SK-MEL-5 (cell line): Measurements from ENCODE around the gene RPL27. TPM values are rescaled to one million over a fixed set of nuclear protein-coding genes. Genes with fewer than 3 reads are reported as not detected.
A peak's percentile ranks its signal among the peaks of the same experiment; 100 is the strongest.
"Not testable (repeated sequence)": the region's sequence is repeated elsewhere in the genome, so short reads cannot be mapped to it uniquely, and the experiment has no call there.

Source experiments
- DNase-seq: peaks from one replicate; pipeline ENCODE4 v3.0.0-alpha.2; 2016; ENCODE audit warnings: low read depth, low spot score
- in situ Hi-C: cut with HindIII; loops from 2 replicates; pipeline ENCODE4 v1.10.0; 2016; ENCODE audit warnings: low sequenced_read_pairs, high pct_unique_total_duplicates, low pct_unique_long_range_greater_than_20kb
- total RNA-seq: library from RNA; depleted of rRNA; stranded (reverse); fragments of >200 nt; shearing (Covaris generic); gene quantifications from 2 replicates; pipeline ENCODE4 v1.2.3, GENCODE V29; 2014

Gene RPL27
- total RNA-seq, 1 experiment from 2014 or later: 2,384 TPM

DNA sequence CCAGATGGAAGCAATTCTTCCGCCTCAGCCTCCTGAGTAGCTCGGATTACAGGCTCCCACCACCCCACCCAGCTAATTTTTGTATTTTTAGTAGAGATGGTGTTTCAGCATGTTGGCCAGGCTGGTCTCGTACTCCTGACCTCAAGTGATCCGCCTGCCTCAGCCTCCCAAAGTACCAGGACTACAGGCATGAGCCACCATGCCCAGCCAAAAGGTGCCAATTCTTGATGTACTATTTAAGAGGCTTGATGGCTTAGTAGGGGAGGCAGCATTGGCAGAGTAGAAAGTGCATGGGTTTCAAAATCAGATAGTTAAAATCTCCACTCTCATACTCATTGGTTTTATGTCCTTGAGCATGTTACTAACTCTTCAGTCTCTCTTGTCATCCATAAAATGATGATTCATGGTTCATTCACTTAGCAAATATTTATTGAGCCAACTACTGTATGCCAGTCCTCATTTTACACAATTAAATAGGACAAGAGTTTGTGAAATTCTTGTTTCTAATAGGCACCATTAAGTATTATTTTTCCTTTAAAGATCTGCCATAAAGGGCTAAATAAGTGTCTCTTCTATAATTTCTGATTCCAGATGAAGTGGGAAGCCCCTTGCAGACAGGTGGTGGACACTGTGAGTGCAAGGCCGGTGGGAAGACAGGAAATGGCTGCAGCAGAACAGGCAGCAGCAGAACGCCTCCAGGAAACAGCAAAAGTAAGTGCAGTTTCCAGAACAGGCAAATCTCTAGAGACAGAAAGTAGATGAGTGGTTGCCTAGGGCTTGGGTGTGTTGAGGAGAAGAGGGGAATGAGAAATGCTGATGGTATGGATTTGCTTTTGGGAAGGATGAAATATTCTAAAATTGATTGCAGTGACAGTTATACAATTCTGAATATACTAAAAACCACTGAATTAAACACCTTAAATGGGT, 8.2 kb upstream of the RPL27 start:
- DNase-seq: no peak
- in situ Hi-C loops: no loop called here

DNA sequence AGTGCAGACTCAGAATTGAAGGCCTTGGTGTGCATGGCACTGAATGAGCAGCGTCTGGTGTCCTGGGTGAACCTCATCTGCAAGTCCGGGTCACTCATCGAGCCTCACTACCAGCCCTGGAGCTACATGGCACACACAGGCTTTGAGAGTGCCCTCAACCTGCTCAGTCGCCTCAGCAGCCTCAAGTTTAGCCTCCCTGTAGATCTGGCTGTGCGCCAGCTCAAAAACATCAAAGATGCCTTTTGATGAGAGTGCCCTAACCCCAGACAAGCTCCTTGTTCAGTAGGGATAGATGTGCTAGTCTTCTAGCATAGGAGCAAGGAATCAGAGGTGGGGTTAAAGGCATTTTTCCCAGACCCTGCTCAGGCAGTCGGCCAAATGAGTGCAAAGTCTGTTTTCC, 6.7 kb upstream of the RPL27 start:
- in situ Hi-C loops: no loop called here
- no peak for DNase-seq

DNA sequence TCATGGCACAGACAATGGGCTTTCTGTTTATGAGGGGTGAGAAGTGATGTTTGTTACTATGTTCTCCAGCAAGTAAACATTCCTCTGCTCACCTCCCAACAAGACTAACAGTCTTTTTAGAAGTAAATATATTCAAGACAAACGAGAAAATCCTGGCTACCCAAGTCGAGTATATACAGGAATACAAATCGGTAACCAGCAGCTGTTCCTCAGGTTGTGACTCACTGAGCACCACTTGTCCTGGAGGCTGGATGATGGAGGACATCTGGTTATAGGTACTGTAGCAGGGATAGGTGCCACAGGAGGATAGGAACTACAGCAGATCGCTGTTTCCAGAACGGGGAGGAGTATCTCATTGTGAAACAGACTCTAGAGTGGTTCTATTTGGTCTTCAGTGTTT, 5.3 kb upstream of the RPL27 start:
- DNase-seq: no peak
- in situ Hi-C loops: no loop called here

DNA sequence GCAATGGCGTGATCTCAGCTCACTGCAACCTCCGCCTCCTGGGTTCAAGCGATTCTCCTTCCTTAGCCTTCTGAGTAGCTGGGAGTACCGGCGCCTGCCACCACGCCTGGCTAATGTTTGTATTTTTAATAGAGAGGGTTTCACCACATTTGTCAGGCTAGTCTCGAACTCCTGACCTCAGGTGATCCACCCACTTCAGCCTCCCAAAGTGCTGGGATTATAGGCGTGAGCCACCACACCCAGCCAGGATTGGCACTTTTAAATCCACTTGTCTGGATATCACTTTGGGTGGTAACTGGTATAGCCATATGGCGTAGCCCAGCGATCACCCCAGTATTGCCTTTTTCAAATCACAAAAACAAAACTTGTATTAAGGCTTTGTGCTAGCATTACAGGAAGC, 4.3 kb upstream of the RPL27 start:
- DNase-seq, in situ Hi-C loops: not testable (repeated sequence)

DNA sequence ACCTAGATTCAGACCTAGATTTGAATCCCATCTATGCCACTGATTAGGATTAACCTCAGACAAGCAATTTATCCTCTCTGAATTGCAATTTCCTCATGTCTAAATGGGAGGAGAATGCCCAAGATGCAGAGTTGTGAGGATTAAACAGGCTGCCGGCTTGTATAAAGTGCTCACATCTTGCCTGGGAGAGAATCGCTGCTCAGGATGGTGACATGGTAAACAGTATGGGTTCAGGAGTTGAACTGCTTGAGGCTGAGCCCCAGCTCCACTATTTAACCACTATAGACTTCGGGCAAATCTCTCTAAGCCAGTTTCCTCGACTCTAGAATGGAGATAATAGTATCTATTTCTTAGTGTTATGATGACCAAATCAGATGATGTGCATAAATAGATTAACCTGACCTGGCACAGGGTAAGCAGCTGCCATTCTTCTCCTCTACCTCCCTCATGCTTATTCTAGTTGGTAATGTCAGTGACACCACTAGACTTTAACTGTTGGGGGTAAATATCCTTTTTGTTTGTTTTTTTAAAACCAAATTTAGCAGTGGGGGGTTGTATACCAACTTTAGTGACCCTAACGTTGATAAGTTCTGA, 732 bp upstream of the RPL27 start:
- in situ Hi-C loops: no loop called here
- DNase-seq: no peak

DNA sequence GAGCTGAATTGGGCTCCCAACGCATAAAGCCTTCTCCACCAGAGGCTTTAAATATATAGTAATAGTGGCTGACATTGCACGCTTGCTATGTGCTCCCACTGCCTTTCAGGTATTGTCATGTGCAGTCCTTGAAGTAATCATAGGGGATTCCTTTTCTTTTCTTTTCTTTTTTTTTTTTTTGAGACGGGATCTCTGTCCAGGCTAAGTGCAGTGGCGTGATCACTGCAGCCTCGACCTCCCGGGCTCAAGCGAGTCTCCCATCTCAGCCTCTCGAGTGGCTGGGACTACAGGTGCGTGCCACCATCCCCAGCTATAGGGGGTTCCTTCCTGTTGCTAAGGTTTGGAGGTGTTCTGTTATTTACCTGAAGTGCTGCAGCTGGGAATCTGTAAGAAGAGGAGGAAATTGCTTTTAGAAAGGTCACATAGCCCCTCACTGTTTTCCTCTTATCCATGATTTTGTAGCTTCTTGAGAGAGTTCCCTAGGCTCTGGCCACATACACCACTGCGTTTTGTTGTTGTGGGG, 845 bp downstream of the RPL27 start:
- in situ Hi-C loops: no loop called here
- no peak for DNase-seq

DNA sequence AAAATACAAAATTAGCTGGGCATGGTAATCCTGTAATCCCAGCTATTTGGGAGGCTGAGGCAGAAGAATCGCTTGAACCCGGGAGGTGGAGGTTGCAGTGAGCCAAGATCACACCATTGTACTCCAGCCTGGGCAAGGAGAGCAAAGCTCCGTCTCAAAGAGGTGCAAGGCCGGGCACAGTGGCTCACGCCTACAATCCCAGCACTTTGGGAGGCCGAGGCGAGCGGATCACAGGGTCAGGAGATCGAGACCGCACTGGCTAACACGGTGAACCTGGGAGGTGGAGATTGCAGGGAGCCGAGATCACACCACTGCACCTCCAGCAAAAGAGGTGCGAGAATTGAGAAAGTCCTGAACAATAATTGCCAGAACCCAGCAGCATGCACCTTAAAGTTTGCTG, 2.7 kb downstream of the RPL27 start:
- in situ Hi-C loops: not testable (repeated sequence)

DNA sequence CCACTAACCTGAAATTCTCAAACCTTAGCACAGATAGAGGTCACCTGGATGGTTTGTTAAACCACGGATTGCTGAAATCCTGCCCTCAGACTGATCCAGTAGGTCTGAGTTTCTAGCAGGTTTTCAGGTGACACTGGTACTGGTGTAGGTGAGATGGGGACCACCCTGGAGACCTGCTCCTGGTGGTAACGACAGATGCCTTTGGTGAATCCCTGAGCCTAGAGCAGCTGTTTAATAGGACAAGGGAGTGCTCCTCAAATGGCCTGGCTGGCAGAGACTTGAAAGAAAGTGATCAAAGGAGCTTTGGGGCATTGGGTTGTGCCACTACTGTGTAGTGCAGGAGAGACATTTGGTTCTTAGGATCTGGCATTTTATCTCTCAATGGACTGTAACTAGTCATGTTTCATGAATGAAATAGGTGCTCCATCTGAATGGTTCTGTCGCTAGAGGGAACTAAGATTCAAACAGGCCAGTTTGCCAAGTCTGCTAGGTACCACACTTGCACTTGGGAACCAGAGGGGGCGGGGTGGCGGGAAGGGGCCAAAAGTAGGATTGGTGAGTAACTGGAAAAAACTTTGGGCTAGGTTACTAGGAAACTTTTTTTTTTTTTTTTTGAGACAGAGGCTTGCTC, 5.4 kb downstream of the RPL27 start:
- peak; percentile 86 for DNase-seq
- in situ Hi-C loops: no loop called here

More for the DNA sequence above, 2.7 kb downstream of the RPL27 start:
- DNase-seq: not testable (repeated sequence)

DNA sequence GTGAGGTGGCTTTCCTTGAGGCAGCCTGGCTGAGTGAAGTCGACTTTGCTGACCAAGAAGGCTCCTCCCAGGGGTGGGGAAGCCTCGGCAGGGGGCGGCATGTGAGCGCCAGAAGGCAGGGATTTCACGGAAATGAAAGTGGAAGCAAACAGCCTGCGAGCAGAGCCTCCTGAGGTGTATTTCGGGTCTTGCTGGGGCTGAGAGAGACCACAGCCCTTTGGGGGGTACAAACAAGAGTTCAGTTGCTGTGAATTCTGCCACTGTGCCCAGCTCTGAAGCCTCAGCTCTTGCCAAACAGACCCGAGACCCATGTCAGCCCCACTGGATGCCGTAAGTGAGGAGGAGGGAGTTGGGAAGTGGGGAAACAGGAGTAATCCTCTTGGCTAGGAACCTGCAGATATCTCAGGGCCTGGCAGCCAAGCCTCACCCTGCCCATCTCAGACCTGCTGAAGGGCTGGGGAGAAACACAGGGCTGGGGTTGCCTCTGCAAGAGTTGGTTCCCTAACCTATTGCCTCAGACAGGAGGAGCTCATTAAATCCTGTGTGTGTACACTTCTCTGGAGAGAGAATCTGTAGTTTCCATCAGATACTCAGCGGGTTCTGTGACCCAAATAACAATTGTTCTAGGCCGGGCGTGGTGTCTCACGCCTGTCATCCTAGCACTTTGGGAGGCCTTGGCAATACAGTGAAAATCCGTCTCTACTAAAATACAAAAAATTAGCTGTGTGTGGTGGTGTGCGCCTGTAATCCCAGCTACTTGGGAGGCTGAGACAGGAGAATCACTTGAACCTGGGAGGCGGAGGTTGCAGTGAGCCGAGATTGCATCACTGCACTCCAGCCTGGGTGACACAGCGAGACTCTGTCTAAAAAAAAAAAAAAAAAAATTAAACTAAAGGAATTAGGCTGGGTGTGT, 8.7 kb downstream of the RPL27 start, which contains the start of gene IFI35:
IFI35 (plus strand) TSS at position 146 of the 913 bp plus-strand sequence; CDS start at position 310, 164 bp downstream.
- in situ Hi-C loops: no loop called here
- peak; percentile 88 for DNase-seq

DNA sequence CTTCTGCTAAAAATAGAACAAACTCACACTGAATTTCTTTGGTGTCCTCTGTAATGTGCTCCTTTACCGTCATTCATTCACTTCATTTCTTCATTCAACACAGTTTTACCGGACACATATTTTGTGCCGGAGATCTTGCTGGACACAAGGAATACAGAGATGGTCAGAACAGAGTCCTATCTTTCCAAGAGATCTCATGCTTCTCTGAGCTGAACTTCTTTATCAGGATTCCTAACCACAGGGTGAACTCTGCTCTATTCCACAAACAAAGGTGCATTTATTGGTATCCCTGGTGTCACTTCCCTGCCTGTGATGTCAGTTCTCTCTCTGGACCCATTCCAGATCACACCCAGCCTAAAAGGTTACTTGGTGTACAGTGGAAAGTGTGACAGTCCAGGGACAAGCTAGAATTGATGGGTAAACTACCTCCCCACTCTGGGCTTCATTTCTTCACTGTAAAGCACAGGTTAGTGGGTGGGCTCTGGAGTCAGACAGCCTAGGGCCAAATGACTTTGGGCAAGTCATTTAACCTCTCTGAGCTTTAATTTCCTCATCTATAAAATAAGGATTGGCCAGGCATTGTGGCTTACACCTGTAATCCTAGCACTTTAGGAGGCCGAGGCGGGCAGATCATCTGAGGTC, 12.6 kb downstream of the RPL27 start:
- DNase-seq: peak; percentile 97
- in situ Hi-C loops: no loop called here

DNA sequence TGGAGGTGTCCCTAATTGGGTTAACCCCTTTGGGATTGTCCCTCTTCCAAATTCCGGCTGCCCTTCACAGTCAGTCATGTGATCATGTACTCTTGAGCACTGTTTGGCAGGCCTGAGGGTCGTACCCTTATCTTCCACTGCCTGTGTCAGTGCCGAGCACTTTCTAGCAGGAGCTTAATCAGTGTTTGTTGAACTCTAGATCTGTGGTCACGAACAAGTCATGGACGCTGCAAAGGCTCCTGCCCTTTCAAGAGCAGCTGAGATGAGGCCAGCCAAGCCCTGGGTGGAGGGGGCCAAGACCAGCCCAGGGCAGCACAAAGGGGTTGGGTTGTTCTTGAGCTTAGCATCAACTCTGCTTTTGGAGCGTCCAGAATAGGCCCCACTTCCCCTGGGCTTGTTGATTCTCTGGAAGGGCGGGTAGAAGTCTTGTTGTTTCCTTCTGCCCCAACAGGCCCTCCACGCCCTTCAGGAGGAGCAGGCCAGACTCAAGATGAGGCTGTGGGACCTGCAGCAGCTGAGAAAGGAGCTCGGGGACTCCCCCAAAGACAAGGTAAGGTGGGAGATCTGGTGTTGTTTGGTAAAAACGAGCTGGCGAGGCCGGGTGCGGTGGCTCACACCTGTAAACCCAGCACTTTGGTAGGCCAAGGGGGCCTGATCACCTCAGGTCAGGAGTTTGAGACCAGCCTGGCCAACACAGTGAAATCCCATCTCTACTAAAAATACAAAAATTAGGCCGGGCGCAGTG, 13.7 kb downstream of the RPL27 start:
- in situ Hi-C loops: no loop called here
- DNase-seq: no peak

DNA sequence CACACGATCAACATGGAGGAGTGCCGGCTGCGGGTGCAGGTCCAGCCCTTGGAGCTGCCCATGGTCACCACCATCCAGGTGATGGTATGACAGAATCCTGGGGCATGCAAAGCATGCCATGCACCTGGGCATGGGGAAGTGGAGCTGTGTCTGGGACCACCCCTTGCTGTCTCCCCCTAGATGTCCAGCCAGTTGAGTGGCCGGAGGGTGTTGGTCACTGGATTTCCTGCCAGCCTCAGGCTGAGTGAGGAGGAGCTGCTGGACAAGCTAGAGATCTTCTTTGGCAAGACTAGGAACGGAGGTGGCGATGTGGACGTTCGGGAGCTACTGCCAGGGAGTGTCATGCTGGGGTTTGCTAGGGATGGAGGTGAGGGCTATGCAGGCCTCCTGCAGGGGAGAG, 15.1 kb downstream of the RPL27 start:
- no peak for DNase-seq
- in situ Hi-C loops: no loop called here

DNA sequence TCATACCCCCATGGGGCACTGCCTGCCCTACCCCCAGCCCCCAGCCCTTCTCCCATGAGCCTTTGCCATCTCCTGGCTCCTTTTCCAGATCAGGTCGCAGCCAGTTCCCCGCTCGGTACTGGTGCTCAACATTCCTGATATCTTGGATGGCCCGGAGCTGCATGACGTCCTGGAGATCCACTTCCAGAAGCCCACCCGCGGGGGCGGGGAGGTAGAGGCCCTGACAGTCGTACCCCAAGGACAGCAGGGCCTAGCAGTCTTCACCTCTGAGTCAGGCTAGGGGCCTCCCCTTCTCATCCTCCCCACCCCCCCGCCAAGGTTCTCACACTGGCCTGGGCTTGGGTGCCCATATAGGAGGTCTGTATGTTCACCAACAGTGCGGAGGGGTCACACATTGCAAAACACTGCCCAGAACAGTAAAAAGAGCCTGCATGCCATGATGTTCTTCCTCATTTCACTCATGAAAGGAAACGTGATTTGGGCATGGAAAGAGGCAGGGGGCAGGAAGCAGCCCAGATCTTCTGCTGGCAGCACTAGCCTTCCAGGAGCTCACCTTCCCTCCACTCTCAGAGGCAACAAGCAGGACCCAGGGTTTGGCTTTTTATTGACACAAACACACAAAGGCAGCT, 15.9 kb downstream of the RPL27 start:
- in situ Hi-C loops: no loop called here
- DNase-seq: no peak

DNA sequence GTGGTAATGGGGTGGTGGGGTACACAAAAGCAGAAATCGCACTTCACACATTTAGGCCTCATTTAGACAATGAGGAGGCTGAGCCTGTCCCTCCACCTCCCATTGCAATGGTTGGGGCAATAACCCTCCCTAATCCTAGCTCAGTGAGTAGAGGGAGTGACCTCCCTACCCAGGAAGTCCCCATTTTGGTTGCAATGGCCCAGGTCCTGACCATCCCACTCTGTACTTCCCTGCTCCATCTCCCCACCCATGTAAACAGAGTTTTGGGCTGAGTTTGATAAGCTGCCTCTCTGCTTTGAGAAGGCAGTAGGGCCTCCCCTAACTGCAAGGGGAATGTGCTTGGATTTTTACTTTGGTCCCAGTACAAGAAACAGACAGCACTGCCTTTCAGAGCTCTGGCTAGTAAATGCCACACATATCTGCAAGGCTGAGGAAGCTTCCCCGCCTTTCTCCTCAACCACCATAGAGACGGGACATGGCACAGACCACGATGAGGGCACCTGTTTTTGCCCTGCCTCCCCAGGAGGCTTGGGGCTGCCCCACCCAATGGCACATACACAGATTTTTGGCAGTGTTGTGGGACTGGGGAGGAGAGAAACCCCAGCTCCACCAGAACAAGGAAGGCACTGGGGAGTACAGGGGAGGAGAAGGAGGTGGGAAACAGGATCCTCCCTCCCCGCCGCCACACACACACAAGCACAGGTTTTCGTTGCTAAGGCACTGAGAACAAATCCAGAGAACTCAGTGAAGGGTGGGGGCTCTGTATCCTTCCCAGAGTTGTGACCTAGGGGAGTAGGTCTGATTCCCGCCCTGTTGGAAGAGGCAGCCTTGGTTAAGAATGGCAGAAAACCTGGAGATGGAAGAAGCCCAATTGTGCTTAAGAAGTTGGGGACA, 16.7 kb downstream of the RPL27 start:
- no peak for DNase-seq
- in situ Hi-C loops: no loop called here

DNA sequence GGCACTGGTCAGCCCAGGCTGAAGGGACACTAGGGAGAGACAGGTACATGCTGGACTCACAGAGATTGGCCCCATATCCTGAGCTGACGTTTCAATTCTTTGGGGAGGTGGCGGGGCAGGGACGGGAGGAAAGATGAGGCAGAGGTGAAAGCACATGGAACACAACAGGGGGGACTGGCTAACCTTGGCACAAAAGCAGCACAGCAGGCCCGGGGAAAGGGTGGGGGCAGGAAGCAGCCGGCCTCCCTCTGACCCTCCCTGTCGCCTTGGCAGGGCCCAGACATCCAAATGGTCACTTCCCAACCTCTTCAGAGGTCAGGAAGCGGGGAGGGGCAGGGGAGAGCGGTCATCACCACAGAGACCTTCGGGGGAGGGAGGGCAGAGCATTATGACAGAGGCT, 17.4 kb downstream of the RPL27 start:
- DNase-seq: no peak
- in situ Hi-C loops: no loop called here
